ENCODE results near the gene INPP5D.
"Not testable (repeated sequence)": the region's sequence is repeated elsewhere in the genome, so short reads cannot be mapped to it uniquely, and the experiment has no call there.

The INPP5D gene

DNA sequence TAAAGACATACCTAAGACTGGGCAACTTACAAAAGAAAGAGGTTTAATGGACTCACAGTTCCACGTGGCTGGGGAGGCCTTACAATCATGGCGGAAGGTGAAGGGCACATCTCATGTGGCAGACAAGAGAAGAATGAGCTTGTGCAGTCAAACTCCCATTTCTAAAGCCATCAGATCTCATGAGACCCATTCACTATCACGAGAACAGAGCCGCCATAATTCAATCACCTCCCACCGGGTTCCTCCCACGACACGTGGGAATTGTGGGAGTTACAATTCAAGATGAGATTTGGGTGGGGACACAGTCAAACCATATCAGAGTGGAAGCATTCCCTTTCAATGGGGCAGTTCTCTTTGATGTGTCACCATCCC lies 39.7 kb downstream of the INPP5D start:
- DNase-seq: not testable (repeated sequence)

DNA sequence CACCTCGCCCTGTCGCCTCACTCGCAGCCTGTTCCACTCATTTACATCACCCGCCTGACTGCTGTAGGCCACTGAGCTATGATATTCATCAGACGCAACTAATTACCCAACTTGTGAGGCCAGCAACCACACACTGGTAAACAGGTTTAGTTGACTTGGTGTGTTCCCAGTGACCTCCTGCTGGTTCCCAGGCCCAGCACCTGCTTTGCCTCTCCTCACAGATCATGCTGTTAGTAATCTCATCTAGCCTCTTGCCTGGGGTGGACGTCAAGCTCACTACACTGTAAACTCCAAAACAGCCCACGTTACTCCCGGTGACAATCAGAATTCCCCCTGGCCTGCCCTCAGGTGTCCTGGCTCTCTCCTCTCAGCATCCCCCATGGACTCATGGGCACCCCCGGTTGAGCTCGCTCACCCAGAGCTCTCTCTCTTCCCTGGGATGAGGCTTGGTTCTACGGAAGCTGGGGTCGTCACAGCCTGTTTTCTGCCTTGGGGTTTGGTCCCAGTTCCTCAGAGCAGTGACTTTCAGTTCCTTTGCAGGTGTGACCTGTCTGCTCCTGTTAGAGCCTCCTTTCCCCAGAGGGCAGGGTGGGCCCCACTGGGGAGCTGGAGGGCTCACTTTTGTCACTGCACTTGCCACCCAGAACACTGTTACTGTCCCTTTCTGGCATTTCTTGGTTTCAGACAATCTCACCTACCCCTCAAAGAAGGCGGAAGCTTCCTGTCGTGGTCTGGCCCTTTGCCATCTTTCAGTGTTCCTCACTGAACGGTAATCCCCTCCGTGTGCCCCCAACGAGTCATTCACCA lies 40.3 kb downstream of the INPP5D start:
- DNase-seq: no peak

DNA sequence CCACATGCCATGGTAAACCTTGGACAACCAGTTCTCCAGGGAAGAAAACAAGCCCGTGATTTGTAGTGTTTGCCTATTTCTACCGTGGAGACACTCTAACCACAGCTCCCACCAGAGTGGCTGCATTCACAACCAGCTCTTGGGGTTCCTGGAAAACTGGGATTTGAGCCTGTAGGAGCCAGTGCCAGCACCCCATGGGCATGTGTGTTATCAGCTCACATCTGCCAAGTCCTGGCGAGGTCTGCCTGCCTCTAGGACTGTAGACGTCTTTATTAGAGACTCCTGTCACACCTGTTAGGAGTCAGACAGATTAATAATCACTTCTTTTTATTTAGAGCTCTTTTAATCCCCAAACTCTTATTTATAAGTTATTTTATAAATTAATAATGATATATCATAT lies 41.0 kb downstream of the INPP5D start:
- no peak for DNase-seq

DNA sequence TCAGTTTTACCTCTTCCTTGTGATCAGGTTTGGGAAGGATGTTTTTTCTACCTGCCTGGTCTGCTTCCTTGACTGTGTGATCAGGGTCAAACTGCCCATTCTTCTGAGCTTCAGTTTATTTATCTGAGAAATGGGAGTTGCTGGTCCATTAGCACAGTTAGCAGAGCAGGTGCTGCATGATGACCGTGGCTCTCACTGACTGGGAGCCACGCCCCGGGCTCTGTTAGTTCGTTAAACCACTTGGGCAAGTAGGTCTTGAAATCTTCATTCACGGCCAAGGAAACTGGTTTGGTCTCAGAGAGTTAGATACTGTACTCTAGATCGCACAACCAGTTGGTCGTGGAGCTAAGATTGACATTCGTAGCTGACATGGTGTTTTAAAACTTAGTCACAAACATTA lies 41.7 kb downstream of the INPP5D start:
- DNase-seq: no peak

DNA sequence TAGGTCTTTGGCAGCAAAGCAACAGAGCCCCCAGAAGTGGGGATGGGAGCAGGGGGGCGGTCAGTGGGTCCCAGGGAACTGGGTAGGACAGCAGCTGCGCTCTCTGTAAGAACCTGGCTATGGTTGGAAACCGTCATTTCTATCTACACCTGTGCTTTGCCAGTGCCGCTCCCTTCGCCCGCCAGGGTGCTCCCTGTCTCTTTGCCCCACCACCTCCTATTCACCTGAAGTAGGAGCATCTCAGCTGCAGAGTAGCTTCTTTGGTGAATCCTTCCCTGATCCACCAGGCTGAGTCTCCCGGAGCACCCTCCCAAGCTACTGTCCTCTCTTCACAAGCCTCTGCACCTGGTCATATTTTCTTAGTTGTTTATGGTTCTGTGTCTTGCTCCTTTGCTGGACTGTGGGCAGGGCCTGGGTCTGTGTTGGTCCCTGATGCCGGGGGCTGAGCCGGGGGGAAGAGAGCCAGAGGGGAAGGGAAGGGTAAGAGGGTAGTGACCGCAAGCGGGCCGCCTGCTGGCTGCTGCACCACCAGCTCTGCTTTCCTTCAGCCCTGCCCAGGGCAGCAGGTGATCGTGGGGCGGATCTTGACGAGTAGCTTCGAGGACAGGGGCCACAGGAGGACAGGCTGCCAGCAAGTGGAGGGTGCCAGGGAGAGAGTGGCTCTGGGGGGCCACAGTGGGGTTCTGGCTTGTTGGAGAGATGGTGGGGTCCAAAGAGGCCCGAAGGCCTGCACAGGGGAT lies 45.2 kb downstream of the INPP5D start:
- DNase-seq: no peak

DNA sequence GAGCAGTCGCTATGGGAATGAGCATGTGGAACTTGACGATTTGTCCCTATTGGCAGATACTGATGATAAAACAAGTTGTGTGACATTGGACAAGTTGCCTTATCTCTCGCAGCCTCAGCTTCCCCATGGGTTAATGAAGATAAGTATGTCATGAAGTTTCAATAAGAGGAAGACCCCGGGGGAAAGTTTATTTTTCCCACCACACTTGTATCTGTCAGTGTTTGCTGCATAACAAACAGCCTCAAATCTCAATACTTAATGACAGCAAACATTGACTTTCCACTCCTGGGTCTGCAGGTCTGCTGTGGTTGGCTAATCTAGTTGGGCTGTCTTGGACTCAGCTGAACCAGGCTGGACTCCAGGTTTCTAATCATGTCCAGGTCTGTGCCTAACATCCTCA lies 45.8 kb downstream of the INPP5D start:
- DNase-seq: no peak

DNA sequence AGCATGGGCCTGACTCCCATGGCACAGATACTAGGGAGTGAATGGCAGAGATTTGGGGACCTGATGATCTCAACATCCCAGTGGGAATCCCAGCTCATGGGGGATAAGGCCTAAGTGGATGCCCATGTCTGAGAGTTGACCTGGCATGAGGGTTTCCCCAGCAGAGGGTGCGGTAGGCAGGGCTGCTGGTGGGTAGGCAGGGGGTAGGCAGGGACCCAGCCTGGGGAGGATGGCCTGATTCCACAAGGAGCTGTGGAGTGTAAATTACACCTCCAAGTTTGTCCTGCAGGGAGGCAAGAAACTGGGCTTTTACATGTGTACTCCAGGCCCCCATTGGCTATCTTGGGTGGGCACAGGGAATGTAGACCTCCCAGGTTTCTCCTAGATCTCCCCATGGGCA lies 46.9 kb downstream of the INPP5D start:
- DNase-seq: no peak

DNA sequence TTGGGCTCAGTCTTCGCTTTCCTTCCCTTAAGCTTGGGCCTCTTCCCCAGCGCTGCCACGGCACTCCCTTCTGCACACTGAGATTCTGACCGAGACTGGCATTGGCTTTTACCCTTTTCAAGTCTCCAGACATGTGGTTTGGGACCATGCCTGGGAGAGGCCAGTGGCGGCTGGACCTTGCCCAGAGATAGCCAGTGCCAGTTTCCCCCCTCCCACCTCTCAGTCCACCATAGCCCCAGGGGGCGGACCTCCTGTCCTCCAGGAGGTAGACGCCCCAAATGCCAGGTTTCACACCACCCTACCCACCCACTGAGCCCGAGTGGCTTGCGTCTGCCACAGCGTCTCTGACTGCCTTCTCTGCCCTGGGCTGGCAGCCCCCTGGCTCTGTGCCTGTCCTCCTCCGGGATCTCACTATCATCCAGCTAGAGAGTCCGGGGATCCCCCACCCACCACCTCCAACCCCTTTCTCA lies 47.7 kb downstream of the INPP5D start:
- no peak for DNase-seq

DNA sequence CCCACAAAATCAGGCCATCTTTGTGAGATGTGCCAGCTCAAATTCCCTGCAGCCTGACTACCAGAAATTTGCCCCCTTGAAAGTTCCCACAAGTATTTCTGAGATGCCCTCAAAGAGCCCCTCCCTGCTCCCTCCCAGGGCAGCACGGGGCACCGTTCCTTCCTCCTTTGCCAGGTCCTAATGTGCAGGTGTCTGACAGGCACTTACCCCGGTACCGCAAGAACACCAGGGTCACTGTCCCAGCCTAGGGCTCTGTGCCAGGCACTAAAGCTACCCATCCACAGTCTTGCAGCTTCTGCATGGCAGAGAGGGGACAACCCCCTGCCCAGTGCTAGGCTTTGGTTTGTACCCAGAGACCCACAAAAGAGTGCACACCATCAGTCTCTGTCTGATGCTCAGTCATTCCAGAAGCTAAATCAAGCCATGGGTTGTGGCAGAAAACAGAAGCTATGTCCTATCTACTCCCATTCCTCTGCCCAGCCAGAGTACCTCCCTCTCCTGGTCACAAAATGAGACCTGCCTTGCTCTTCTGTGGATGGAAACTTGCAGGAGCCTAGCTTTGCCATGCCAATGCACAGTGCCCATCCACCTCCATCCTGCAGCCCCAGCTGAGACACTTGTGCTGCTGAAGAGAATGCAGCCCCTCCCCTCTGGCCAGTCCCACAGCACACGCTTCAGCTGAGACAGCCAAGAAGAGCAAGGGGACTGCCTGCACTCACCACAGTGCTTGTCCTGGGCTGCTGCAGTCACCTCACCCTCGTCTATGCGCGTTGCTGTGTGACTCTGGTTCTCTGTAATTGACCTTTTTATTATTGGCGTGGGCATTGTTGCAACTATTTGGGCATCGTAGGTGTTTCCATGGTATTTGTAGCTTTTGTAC lies 48.7 kb downstream of the INPP5D start:
- DNase-seq: no peak

DNA sequence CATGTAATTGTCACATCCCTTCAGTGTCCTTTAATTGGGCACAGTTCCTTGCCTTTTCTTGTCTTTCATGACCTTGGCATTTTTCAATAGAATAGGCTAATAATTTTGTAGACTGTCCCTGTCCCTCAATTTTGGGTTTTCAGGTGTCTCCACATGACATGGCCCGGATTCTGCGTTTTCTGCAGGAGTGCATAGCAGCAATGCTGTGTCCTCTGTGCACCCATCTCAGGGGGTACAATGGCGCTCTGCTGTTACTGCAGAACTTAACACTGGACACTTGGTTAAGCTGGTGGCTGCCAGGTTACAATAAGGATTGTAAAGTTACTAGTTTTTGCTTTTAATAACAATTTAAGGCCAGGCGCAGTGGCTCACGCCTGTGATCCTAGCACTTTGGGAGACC lies 51.3 kb downstream of the INPP5D start:
- DNase-seq: no peak

DNA sequence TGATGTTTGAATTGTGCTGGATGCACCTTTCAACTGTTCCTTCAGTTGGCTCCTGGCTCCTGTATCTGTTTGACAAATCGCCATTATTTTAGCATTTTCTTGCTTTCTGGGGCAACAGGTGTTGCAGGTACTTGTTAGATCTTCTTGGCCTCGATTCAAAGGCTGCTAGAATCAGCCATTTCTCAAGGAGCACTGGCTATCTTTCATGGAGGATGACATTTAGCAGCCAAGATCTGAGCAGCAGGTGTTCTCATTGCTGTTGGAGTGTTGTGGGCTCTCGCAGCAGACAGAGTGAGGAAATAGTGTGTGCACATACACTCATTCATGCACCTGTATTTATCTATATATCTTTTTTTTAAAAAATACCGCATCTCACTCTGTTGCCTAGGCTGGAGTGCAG lies 52.2 kb downstream of the INPP5D start:
- DNase-seq: no peak

DNA sequence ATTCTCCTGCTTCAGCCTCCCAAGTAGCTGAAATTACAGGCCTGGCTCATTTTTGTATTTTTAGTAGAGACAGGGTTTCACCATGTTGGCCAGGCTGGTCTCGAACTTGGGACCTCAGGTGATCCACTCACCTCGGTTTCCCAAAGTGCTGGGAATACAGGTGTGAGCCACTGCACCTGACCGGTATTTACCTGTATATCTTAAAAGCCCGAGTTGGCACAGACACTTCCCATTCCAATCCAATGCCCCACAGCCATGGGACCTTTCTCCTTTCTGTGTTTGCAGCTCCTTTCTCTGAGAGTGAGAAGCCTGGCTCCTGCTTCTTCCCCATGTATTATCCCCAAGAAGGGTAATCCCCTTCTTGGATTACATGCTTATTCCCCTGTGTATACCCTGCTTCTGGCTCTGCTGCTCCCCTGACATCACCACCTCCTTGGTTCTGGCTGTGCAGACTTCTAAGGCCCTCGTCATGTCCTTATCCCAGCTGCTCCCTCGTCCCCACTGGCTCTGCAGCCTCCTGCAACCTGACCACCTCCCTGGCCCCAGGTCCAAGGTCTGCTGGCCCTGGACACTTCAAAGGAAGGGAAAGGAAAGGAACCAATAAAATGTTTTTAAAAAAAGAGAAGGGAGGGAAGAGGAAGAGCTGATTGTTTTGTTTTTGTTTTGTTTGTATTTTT lies 52.8 kb downstream of the INPP5D start:
- no peak for DNase-seq

DNA sequence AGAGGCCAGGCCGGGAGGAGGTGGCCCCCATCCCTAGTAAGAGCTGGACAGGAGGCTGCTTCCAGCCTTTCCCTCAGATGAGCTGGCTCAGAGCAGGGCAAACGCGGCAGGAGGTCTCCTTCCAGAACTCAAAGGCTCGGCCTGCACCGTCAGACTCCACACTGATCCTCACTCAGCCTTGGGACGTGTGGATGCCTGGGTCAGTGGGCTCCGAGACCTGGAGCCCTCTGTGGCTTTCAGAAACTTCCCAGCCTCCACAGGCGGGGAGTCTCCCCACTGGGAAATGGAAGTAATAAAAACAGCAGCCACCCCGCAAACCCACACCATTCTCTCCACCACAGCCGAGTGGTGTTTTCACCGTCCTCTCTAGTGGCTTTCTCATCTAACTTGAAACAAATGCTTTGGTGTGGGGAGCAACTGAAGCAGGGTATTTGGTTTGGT lies 54.3 kb downstream of the INPP5D start:
- DNase-seq: no peak

DNA sequence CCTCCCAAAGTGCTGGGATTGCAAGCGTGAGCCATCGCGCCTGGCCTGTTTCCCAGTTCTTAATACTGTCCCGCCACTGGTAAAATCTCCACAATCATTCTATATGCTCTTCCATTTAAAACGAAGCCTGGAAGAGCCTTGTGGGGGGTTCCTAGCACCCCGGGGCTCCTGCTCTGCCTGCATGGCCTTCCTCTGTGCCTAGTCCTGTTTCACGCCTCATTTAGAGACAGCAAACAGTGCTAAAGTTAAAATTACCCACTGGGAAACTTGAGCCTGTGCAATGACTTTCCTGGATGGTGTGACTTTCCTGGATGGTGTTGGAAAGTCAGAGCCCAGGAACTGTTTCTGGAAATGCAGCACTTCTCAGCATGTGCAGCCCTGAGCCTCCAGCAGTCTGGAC lies 55.0 kb downstream of the INPP5D start:
- no peak for DNase-seq

DNA sequence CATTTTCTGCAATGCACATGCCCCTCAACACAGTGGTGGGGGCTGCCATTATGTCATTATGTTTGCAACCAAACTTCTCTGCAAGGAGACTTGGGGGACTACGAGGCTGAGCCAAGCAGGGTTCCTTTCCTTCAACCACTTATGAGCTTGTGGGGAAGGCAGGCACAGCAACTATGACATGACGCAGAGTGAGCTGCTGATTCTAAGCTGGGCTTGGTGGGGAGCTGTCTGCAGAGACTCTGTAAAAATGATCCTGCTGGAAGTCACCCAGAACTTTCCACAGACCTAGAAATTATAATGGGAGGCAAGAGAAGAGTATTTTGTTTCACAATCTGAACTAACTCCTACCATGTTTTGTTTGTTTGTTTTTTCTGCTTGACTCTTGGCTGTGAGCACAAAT lies 55.6 kb downstream of the INPP5D start:
- no peak for DNase-seq

DNA sequence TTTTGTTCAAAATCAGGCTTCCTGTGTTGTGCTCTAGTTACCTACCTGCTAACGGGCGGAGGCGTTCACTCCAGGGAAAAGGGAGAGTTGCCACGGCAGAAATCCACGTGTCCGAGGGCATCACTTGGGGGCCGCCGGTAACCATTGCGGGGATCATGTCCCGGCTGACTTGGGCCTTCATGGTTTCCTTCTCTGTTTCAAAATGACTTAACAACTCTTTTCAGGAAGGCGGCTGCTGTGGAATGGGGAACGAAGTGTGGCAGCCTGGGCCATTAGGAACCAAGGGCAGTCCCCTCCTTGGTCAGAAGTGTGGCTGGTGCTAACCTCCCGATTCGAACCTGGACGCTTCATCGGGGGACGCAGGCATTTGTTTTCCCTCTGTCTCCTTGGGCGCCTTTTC lies 56.8 kb downstream of the INPP5D start:
- DNase-seq: no peak

DNA sequence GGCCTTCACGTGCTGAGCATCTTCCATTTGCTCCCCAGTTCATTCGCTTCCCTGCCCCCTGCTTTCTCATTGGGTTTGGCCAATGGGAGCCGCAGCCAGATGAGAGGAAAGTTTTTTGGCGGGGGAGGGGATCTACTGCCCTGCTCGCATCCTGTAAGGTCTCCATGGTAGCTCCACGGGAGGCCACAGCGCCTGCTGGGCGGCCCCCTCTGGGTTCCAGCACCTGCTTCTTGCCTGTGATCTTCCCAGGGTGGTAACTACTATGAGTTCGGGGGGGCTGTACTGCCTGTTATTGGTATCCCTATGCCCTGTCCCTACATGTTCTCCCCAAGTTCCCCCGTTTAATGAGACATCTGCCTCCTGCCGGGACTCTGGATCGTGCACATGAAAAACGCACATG lies 57.2 kb downstream of the INPP5D start:
- DNase-seq: no peak

DNA sequence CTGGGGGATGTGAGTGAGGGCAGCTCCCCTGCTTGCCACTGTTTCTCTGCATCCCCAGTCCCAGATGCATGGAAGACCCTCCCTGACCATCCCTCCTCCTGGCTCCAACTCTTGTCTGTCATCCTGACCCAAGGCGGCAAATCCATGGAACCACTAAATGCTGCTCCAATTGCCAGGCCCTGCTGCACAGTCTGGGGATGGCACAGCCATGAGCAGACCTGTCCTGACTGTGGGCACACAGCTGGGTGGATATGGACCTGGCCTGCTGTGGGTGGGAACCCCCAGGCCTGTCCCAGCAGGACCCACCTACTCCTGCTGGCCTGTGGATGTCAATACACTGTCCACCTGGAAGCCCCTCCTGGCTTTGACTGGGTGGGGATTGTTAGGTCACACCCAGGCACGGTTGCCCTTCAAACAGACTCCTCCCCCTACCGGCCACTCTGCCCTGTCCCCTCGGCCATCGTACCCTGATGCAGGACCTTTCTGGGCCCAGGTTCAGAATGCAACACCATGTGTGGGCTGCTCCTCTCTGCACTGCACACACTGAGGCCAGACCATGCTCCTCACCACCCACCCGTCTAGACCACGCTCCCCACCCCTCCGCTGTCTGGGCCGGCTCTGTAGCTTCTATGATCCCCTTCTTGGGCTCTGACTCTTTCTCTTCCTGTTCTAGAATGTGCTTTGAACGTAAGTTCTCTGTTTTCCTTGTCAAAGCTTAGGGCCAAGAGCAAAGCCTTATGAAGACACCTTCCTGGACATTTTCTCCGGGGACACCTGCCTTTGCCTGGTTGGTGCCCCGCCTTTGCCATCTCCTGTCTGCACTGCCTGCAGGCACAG lies 57.9 kb downstream of the INPP5D start:
- DNase-seq: no peak

DNA sequence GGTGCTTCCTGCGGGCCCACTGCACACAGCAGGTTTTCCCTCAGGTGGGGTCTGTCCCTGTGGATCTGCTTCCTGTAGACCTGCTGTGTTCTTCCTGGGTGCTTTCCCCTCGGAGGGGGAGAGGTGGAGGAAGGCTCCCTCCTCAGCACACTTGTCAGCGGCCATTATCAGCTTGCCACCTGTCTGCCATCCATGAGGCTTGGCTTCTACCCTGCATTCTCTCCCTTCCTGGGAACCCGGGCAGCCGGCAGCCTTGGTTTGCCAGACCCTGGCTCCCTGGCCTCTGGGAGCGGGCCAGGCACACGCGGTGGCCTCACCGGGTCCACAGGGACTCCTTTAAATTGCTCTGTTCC lies 58.5 kb downstream of the INPP5D start:
- no peak for DNase-seq

DNA sequence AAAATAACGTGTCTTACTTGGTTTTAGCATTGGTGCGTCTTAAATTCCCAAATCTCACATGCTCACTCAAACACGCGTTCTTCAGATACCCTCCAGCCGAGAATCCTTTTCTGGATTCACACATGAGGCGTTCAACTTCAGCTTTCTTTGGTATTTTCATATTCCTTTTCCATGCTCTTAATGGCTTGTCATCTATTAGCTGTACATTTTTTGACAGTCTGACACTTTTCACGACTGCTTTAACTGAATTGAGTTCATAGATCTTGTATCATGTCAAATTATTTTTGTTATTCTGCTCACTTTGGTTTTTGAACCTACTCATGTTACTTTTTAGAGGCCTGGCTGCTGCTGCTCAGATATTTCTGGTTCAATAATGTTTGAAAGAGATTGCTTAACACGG lies 59.0 kb downstream of the INPP5D start:
- no peak for DNase-seq

DNA sequence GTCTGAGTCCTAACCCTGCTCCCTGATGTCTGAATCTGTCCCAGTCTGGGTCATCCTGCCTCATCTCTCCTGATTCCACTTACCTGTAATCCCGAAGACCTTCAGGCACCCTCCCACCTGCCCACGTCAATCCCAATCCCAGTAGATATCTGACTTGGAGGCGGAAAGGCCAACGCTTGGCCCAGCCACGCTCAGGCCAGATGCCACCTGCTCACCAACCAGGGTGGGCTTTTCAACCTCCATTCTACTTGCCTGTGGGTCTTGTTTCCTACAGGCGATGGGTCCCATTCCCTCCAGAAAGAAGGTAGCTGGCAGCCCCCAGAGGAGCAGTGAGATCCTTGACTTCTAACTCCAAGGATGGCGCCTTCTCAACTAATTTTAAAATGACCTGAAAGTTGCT lies 59.7 kb downstream of the INPP5D start:
- no peak for DNase-seq

DNA sequence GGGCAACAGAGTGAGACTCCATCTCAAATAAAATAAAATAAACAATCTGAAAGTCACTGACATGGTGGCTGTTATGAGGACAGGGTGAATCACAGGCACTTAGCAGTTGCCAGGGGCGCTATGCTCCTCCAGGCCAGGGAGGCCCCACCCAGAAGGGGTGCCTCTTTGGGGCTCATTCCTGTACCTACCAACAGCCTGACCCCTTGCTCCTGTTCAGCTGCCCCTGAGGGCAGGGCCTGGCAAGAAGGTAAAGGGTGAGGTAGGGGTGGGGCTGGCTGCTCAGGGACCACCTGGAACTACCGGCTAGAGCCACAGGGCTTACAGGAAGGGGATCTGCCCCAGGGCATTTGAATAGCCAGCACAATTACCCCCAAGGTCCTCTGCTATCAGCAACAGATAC lies 60.3 kb downstream of the INPP5D start:
- DNase-seq: no peak

All from NCI-H526 treated with DMSO at 0.1 percent for 48 hours (cell line).